Hematopoietic multipotent progenitor cell treated with erythropoietin and hydrocortisone succinate and interleukin-3 and kit ligand, for 17 days (in vitro differentiated cells): ENCODE data around the gene GTPBP1.
A peak's percentile ranks its signal among the peaks of the same experiment; 100 is the strongest.

Source experiments
- DNase-seq: peaks from one replicate; pipeline ENCODE4 v3.0.0-alpha.2; 2015; ENCODE audit warnings: low spot score

The GTPBP1 gene

GRCh38 chr22:38705235-38706100 is at the start of gene GTPBP1:
GTPBP1 (plus strand) TSS chr22:38705944; CDS start chr22:38705956, 12 bp downstream.
- peak; percentile 100 for DNase-seq

GRCh38 chr22:38656256-38657044 is 49.3 kb upstream of the GTPBP1 start, which contains the start of the genes CBY1 and FAM227A:
CBY1 (plus strand) TSS chr22:38656638; CDS start chr22:38668055, 11,417 bp downstream.
FAM227A (minus strand) TSS chr22:38656392; CDS start chr22:38650168, 6,224 bp downstream.
- DNase-seq, result peak; percentile 84

GRCh38 chr22:38657045-38657909 is 48.5 kb upstream of the GTPBP1 start:
- DNase-seq, result peak; percentile 17

GRCh38 chr22:38674888-38675287 is 30.9 kb upstream of the GTPBP1 start:
- no peak for DNase-seq

GRCh38 chr22:38675833-38676232 is 29.9 kb upstream of the GTPBP1 start:
- no peak for DNase-seq

GRCh38 chr22:38681582-38682335 is 24.0 kb upstream of the GTPBP1 start, which contains the start of gene TOMM22:
TOMM22 (plus strand) TSS chr22:38681957; CDS start chr22:38681979, 22 bp downstream.
- DNase-seq, result peak; percentile 91

GRCh38 chr22:38684895-38685294 is 20.8 kb upstream of the GTPBP1 start:
- no peak for DNase-seq

- DNase-seq, result no peak
These were observed 20.0 kb upstream of the GTPBP1 start for GRCh38 chr22:38685761-38686160.

- DNase-seq, result no peak
These were observed 16.1 kb upstream of the GTPBP1 start for GRCh38 chr22:38689651-38690050.

GRCh38 chr22:38694049-38694448 is 11.7 kb upstream of the GTPBP1 start:
- DNase-seq, result no peak

GRCh38 chr22:38694940-38695339 is 10.8 kb upstream of the GTPBP1 start:
- no peak for DNase-seq

- peak; percentile 50 for DNase-seq
These were observed 8.9 kb upstream of the GTPBP1 start for GRCh38 chr22:38696606-38697424.

- peak; percentile 66 for DNase-seq
These were observed 8.2 kb upstream of the GTPBP1 start for GRCh38 chr22:38697425-38698089.

GRCh38 chr22:38698407-38699094 is 7.2 kb upstream of the GTPBP1 start:
- DNase-seq, result no peak

GRCh38 chr22:38699143-38699542 is 6.6 kb upstream of the GTPBP1 start:
- no peak for DNase-seq

GRCh38 chr22:38699784-38700183 is 6.0 kb upstream of the GTPBP1 start:
- peak; percentile 47 for DNase-seq

GRCh38 chr22:38700270-38700788 is 5.4 kb upstream of the GTPBP1 start:
- DNase-seq, result no peak

- peak; percentile 99 for DNase-seq
These were observed 4.7 kb upstream of the GTPBP1 start, which contains the start of gene JOSD1 for GRCh38 chr22:38700789-38701628. JOSD1 (minus strand) TSS chr22:38700943; CDS start chr22:38699987, 956 bp downstream.
